Measurements from ENCODE around the gene PLD3. TPM values are rescaled to one million over a fixed set of nuclear protein-coding genes. Genes with fewer than 3 reads are reported as not detected.
A peak's percentile ranks its signal among the peaks of the same experiment; 100 is the strongest.

The PLD3 gene
- total and polyA plus RNA-seq, 2 donors (not counting 1 experiment from before 2014, with no cell fraction given): 208 to 230 TPM

GRCh38 chr19:40398417-40399131 lies 50.1 kb downstream of the PLD3 start:
- TF ChIP-seq CTCF (conservative IDR thresholded peaks at IDR 0.05 in 1 of 2, IDR thresholded peaks at IDR 0.05 in 1 of 2; ENCODE audit: low read depth in 1 of 2, low read length in 2 of 2) (no peak), EZH2 (IDR thresholded peaks at IDR 0.05; ENCODE audit: low read length, missing control alignments) (no peak)
- Histone ChIP-seq H3K79me2 (ENCODE audit: control insufficient read depth, insufficient read depth, low read length) (no peaks in the 10 kb centered on the region), H3K9me3 (ENCODE audit: control insufficient read depth, insufficient read depth, low read depth, low read length) (no peaks in the 10 kb centered on the region), H3K4me1 (ENCODE audit: control insufficient read depth, extremely low read depth, insufficient read depth, low read length) (no peaks in the 10 kb centered on the region), H3K36me3 (ENCODE audit: control insufficient read depth, insufficient read depth, low read length) (no peaks in the 10 kb centered on the region), H2AFZ (ENCODE audit: low read length) (no peak overlapping the region), H4K20me1 (ENCODE audit: control insufficient read depth, extremely low read depth, insufficient read depth, low read length) (no peaks in the 10 kb centered on the region), H3K4me2 (ENCODE audit: extremely low read depth, insufficient read depth, low read length) (no peak overlapping the region), H3K27ac (ENCODE audit: insufficient read depth, low read length) (no peak overlapping the region), H3K27me3 (ENCODE audit: control insufficient read depth, insufficient read depth, low read length) (no peaks in the 10 kb centered on the region), H3K9ac (ENCODE audit: insufficient read depth, low read length) (no peak overlapping the region), H3K4me3 (replicated peaks in 1 of 4; ENCODE audit: control extremely low read depth in 1 of 4, insufficient read depth in 1 of 4, low read depth in 3 of 4, low read length in 4 of 4) (no peak overlapping the region)
- peak in 1 of 2 donors; percentile 55 for DNase-seq (ENCODE audit: low read depth in 2 of 2)

- Histone ChIP-seq H3K79me2 (ENCODE audit: control insufficient read depth, insufficient read depth, low read length) (no peaks in the 10 kb centered on the region), H3K4me3 (replicated peaks in 1 of 4; ENCODE audit: control extremely low read depth in 1 of 4, insufficient read depth in 1 of 4, low read depth in 3 of 4, low read length in 4 of 4) (no peak overlapping the region), H2AFZ (ENCODE audit: low read length) (no peak overlapping the region), H3K36me3 (ENCODE audit: control insufficient read depth, insufficient read depth, low read length) (no peaks in the 10 kb centered on the region), H4K20me1 (ENCODE audit: control insufficient read depth, extremely low read depth, insufficient read depth, low read length) (no peaks in the 10 kb centered on the region), H3K4me2 (ENCODE audit: extremely low read depth, insufficient read depth, low read length) (no peak overlapping the region), H3K27ac (ENCODE audit: insufficient read depth, low read length) (no peak overlapping the region), H3K9ac (ENCODE audit: insufficient read depth, low read length) (no peak overlapping the region), H3K27me3 (ENCODE audit: control insufficient read depth, insufficient read depth, low read length) (no peaks in the 10 kb centered on the region), H3K9me3 (ENCODE audit: control insufficient read depth, insufficient read depth, low read depth, low read length) (no peaks in the 10 kb centered on the region), H3K4me1 (ENCODE audit: control insufficient read depth, extremely low read depth, insufficient read depth, low read length) (no peaks in the 10 kb centered on the region)
- TF ChIP-seq EZH2 (IDR thresholded peaks at IDR 0.05; ENCODE audit: low read length, missing control alignments): no peak
- TF ChIP-seq CTCF (conservative IDR thresholded peaks at IDR 0.05 in 1 of 2, IDR thresholded peaks at IDR 0.05 in 1 of 2; ENCODE audit: low read depth in 1 of 2, low read length in 2 of 2): no peak
- no peak for DNase-seq (ENCODE audit: low read depth in 2 of 2)
These were observed 52.1 kb downstream of the PLD3 start for GRCh38 chr19:40400559-40400958.

DNA sequence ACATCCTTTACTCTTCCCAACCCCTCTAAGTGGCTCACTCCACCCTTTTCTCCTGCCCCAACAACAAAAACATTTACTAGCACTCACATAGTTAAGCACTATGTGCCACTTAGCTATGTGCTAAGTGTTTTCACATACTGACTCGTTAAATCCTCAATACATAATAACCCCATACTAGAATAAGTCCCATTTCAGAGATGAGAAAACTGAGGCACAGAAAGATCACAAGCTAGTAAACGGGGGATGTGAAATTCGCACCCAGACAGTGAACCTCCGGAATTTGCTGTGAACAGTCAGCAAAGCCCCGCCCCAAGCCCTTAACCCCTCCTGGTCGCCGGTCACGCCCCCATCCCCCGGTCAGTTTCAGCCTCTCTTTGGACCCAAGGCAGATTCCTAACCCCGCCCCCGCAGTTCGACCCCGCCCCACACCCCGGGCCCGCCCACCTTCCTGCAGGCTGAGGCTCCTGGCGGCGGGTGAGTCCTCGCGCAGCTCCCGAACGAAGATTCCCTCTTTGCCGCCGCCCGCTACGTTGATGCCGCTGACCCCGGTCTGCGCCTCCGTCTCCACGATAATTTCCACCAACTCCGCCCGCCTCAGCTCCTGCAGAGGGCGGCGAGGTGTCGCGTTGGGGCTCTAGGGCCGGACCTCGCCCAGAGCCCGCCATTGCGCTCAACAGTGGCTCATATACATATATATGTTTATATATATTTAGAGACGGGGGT lies 54.9 kb downstream of the PLD3 start:
- Histone ChIP-seq H3K4me3 (replicated peaks in 1 of 4; ENCODE audit: control extremely low read depth in 1 of 4, insufficient read depth in 1 of 4, low read depth in 3 of 4, low read length in 4 of 4) (peak overlapping the region; percentile 53 to 64 (median 58)), H4K20me1 (ENCODE audit: control insufficient read depth, extremely low read depth, insufficient read depth, low read length) (no peaks in the 10 kb centered on the region), H3K4me1 (ENCODE audit: control insufficient read depth, extremely low read depth, insufficient read depth, low read length) (no peaks in the 10 kb centered on the region), H3K79me2 (ENCODE audit: control insufficient read depth, insufficient read depth, low read length) (no peaks in the 10 kb centered on the region), H3K4me2 (ENCODE audit: extremely low read depth, insufficient read depth, low read length) (peak overlapping the region; percentile 85), H3K27ac (ENCODE audit: insufficient read depth, low read length) (peak overlapping the region; percentile 23), H2AFZ (ENCODE audit: low read length) (peak overlapping the region; percentile 72), H3K27me3 (ENCODE audit: control insufficient read depth, insufficient read depth, low read length) (no peaks in the 10 kb centered on the region), H3K9ac (ENCODE audit: insufficient read depth, low read length) (peak overlapping the region; percentile 26), H3K9me3 (ENCODE audit: control insufficient read depth, insufficient read depth, low read depth, low read length) (no peaks in the 10 kb centered on the region), H3K36me3 (ENCODE audit: control insufficient read depth, insufficient read depth, low read length) (no peaks in the 10 kb centered on the region)
- DNase-seq (ENCODE audit: low read depth in 2 of 2): peak; percentile 81 to 87
- TF ChIP-seq CTCF (conservative IDR thresholded peaks at IDR 0.05 in 1 of 2, IDR thresholded peaks at IDR 0.05 in 1 of 2; ENCODE audit: low read depth in 1 of 2, low read length in 2 of 2) (no peak), EZH2 (IDR thresholded peaks at IDR 0.05; ENCODE audit: low read length, missing control alignments) (no peak)

All from fibroblast of lung (primary cell).